Measurements from ENCODE around the gene LNPK.
"Not testable (repeated sequence)": the region's sequence is repeated elsewhere in the genome, so short reads cannot be mapped to it uniquely, and the experiment has no call there.

Gene LNPK

GRCh38 chr2:175973373-175973772, 28.7 kb downstream of the LNPK start:
- DNase-seq (ENCODE audit: low read depth) = no peak

- DNase-seq (ENCODE audit: low read depth) = no peak
These were observed 35.2 kb downstream of the LNPK start for GRCh38 chr2:175966839-175967238.

GRCh38 chr2:175965773-175966172, 36.3 kb downstream of the LNPK start:
- no peak for DNase-seq (ENCODE audit: low read depth)

- no peak for DNase-seq (ENCODE audit: low read depth)
These were observed 37.9 kb downstream of the LNPK start for GRCh38 chr2:175964195-175964594.

DNA sequence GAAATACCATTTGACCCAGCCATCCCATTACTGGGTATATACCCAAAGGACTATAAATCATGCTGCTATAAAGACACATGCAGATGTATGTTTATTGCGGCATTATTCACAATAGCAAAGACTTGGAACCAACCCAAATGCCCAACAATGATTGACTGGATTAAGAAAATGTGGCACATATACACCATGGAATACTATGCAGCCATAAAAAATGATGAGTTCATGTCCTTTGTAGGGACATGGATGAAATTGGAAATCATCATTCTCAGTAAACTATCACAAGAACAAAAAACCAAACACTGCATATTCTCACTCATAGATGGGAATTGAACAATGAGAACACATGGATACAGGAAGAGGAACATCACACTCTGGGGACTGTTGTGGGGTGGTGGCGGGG, 38.9 kb downstream of the LNPK start:
- not testable (repeated sequence) for DNase-seq (ENCODE audit: low read depth)

GRCh38 chr2:175957845-175958244, 44.2 kb downstream of the LNPK start:
- no peak for DNase-seq (ENCODE audit: low read depth)

- DNase-seq (ENCODE audit: low read depth) = no peak
These were observed 46.9 kb downstream of the LNPK start for GRCh38 chr2:175955136-175955535.

GRCh38 chr2:175950512-175950911, 51.6 kb downstream of the LNPK start:
- DNase-seq (ENCODE audit: low read depth) = no peak

- DNase-seq (ENCODE audit: low read depth) = peak; percentile 16
These were observed 53.9 kb downstream of the LNPK start for GRCh38 chr2:175948191-175948590.

GRCh38 chr2:175947073-175947472, 55.0 kb downstream of the LNPK start:
- no peak for DNase-seq (ENCODE audit: low read depth)

- DNase-seq (ENCODE audit: low read depth) = no peak
These were observed 60.4 kb downstream of the LNPK start for GRCh38 chr2:175941699-175942098.

- no peak for DNase-seq (ENCODE audit: low read depth)
These were observed 64.9 kb downstream of the LNPK start for GRCh38 chr2:175937216-175937615.

DNA sequence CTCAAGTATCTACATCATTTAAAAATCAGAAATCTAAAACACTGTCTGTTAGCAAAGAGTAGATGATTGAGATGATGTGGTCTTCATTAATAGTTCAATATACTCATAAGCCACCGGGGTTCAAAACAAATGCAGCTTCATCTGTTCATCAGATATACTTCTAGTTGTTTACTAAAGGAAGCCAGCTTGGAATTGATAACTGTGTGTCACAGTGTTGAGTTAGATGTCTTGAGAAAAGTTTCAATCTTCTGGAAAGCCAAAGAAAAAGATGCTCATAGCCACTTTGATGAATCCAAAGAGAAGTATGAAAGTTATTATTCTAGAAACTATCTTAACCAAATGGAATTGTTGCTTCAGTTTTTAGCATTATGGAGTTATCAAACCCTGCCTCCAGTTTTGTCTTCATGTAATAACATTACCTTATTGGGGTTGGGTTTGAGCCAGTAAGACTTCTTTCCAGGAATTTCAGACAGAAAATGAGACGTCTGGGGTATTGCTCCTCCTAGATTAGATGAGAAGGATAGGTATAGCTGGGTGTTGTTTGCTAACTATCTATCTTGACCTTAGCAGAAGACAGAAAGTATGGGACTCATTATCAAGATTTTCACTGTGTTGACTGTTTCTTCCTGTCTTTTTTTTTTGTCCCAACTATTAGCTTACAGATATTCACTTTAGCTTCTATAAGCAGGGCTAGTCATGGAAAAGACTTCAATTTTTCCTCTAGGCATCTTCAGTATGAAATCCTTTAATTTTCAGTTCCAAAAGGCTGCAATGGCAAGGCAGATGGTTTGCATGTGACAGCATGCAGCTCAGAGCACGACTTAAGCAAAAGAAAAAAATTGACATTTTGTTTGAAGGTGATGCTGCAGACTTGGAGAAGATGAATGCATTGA, 66.5 kb downstream of the LNPK start:
- DNase-seq (ENCODE audit: low read depth) = no peak

GRCh38 chr2:175932675-175933074, 69.4 kb downstream of the LNPK start:
- no peak for DNase-seq (ENCODE audit: low read depth)

DNA sequence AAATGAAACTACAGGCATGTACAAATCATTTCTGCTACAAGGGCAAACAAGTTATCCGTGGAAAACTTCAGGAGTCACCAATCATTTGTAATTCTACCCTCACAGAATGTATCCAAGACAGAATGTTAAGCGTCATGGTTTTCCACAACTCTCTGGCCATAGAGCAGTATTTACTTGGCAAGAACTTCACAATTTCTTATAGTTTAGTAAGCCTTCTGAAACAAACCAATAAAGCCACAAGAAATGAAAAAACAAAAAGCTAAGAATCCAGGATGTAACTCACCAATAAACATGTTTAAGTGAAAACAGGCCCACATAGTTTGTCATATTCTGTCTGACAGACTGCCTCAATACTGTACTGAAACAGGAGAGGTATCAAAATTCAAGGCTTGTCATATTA, 70.3 kb downstream of the LNPK start:
- peak; percentile 94 for DNase-seq (ENCODE audit: low read depth)

DNA sequence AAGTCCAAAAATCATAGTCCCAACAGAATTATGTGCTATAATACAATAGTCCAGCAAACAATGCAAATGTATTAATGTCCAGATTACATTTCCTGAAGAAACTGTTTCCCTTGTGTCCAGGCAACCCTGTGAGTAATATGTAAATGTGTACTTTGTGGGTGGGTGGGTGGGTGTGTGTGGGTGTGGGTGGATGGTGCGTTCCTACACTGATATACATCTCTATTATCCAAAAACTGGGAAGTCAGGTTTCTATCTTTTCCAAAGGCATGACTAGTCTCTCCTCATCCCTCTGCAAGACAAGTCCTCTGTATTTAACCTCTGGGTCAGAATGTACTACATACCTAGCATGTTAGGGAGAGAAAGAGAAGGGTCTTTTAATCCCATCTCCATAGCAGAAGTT, 71.6 kb downstream of the LNPK start:
- peak; percentile 6 for DNase-seq (ENCODE audit: low read depth)

DNA sequence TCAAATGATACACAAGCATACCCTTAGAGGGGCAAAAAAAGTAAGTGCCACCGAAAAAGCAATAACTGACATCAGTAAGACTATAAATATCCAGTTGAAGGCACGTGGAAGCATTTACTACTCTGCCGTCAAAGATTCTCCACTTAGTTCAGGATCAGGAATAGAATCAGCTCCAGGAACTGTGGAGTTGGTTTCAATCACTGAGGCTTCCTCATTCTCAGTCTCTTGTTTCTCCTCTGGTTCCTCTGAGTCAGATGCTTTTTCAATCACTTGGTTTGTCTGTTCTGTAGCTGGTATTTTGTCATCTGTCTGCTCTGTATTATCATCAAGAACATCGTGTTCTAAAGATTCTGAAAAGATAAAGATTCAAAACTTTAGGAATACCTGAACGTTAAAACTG, 72.2 kb downstream of the LNPK start:
- DNase-seq (ENCODE audit: low read depth) = peak; percentile 68

GRCh38 chr2:175926272-175926671, 75.8 kb downstream of the LNPK start:
- peak; percentile 39 for DNase-seq (ENCODE audit: low read depth)

DNA sequence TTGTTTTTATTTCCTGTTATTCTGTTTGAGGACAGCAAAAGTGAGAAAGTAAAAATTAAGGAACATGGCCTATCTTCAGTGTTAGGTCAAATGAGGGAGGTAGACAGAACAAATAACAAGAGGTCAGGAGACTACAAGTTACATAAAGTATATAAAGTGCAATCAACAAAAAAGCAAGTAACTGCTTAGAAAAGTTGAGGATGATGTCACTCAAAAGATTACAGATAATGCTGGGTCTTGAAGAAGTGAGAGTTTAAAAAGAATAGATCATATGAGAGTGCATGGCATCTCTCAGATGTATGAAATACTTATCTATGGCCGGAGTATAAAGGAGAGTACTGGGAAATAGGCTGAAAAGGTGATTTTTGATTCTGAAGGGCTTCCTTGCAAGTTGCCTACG, 79.9 kb downstream of the LNPK start:
- DNase-seq (ENCODE audit: low read depth) = no peak

GRCh38 chr2:175918935-175919334, 83.1 kb downstream of the LNPK start:
- no peak for DNase-seq (ENCODE audit: low read depth)

DNA sequence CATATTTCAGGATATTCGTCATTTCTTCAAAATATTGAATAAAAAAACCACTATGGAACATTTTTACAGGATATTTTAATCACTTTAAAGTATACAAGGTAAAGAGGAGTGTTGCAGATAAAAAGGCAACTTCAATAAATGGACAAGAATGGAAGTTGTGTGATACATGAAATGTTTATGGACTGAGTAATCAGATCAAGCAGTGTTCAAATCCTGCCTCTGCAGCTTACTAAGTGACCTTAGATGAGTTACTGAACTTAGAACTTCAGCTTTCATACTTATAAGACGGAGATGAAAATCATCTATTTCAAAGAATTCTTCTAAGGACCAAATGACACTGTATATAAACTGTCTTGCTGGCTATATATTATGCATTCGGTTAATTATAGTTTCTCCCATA, 87.2 kb downstream of the LNPK start:
- DNase-seq (ENCODE audit: low read depth) = no peak

GRCh38 chr2:175913849-175914743, 88.0 kb downstream of the LNPK start:
- DNase-seq (ENCODE audit: low read depth) = not testable (repeated sequence)

DNA sequence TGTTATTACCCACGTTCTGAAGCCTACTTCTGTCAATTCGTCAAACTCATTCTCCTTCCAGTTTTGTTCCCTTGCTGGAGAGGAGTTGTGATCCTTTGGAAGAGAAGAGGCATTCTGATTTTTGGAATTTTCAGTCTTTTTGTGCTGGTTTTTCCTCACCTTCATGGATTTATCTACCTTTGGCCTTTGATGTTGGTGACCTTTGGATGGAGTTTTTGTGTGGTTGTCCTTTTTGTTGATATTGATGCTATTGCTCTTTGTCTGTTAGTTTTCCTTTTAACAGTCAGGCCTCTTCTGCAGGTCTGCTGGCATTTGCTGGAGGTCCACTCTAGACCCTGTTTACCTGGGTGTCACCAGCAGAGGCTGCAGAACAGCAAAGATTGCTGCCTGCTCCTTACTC, 88.8 kb downstream of the LNPK start:
- not testable (repeated sequence) for DNase-seq (ENCODE audit: low read depth)

Data from fibroblast of gingiva (primary cell).